Fibroblast of lung (primary cell): ENCODE results near the gene B3GNT2.

ENCODE experiments used
- EZH2 ChIP-seq: IDR thresholded peaks from 2 replicates; pipeline ENCODE4 v1.5.1; 2012; ENCODE audit warnings: low read length, control low read depth, mild to moderate bottlenecking; ENCODE audit errors: missing control alignments
- TF ChIP-seq, protein P1 (sequence below), 2 donors: IDR thresholded peaks in 1 of 2; conservative IDR thresholded peaks in 1 of 2; 1 replicate in 1 of 2; 2 replicates in 1 of 2; pipeline ENCODE4 v1.5.1; 2011 to 2012; ENCODE audit warnings: low read length in 2 of 2, control low read depth in 1 of 2, inconsistent platforms in 1 of 2, low read depth in 1 of 2, mild to moderate bottlenecking in 1 of 2

DNA sequence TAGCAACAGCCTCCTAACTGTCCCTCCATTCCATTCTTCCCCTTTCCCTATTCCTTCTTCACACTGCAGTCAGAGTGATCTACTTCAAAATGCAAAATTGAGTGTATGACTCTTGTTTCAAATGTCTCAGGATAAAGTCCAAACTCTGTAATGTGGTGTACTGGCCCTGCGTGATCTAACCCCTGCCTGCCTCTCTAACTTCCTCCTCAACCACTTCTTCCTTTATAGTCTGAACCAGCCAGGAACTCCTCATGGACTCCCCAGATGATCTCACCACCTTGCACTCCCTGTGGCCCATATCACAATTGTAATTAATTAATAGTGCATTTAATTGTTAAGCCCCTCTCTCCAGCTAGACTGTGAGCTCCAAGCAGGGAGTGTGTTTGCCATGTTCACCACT lies 3.1 kb upstream of the B3GNT2 start:
- TF ChIP-seq, protein P1, sequence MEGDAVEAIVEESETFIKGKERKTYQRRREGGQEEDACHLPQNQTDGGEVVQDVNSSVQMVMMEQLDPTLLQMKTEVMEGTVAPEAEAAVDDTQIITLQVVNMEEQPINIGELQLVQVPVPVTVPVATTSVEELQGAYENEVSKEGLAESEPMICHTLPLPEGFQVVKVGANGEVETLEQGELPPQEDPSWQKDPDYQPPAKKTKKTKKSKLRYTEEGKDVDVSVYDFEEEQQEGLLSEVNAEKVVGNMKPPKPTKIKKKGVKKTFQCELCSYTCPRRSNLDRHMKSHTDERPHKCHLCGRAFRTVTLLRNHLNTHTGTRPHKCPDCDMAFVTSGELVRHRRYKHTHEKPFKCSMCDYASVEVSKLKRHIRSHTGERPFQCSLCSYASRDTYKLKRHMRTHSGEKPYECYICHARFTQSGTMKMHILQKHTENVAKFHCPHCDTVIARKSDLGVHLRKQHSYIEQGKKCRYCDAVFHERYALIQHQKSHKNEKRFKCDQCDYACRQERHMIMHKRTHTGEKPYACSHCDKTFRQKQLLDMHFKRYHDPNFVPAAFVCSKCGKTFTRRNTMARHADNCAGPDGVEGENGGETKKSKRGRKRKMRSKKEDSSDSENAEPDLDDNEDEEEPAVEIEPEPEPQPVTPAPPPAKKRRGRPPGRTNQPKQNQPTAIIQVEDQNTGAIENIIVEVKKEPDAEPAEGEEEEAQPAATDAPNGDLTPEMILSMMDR (conservative IDR thresholded peaks at IDR 0.05 in 1 of 2, IDR thresholded peaks at IDR 0.05 in 1 of 2; ENCODE audit: low read depth in 1 of 2, low read length in 2 of 2) = no peak
- no peak for TF ChIP-seq EZH2
